Measurements from ENCODE around the gene SNRK.

GRCh38 chr3:43289841-43290470 is 3.6 kb downstream of the SNRK start:
- TF ChIP-seq POLR2AphosphoS5 (IDR thresholded peaks at IDR 0.05) (no peak), CTCF (IDR thresholded peaks at IDR 0.05) (no peak)
